ENCODE results near the gene ZSCAN22. TPM values are rescaled to one million over a fixed set of nuclear protein-coding genes. Genes with fewer than 3 reads are reported as not detected.

ZSCAN22 gene
- total RNA-seq, 1 experiment from 2014 or later, result 4.6 TPM

- peaks cover 3 to 9% of the 10 kb centered on the region in 2 experiments for H3K4me1 ChIP-seq (ENCODE audit: control insufficient read depth in 1 of 2, insufficient read depth in 2 of 2, low read length in 2 of 2)
- TF ChIP-seq SP1 (IDR thresholded peaks at IDR 0.05; ENCODE audit: low read depth), result no peak
- no peak for TF ChIP-seq ZBTB33 (IDR thresholded peaks at IDR 0.05; ENCODE audit: extremely low read depth, insufficient replicate concordance, low read length)
- TF ChIP-seq SIN3A (IDR thresholded peaks at IDR 0.05; ENCODE audit: low read depth), result no peak
- TF ChIP-seq POLR2A (IDR thresholded peaks at IDR 0.05; ENCODE audit: borderline replicate concordance, extremely low read depth, insufficient read depth, insufficient read length), result no peak
- TF ChIP-seq EZH2phosphoT487 (IDR thresholded peaks at IDR 0.05; ENCODE audit: borderline replicate concordance), result no peak
- no peak for TF ChIP-seq CBX3 (IDR thresholded peaks at IDR 0.05; ENCODE audit: low read depth)
- TF ChIP-seq, protein P1, sequence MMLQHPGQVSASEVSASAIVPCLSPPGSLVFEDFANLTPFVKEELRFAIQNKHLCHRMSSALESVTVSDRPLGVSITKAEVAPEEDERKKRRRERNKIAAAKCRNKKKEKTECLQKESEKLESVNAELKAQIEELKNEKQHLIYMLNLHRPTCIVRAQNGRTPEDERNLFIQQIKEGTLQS (IDR thresholded peaks at IDR 0.05), result no peak
- TF ChIP-seq TCF7L2 (IDR thresholded peaks at IDR 0.05; ENCODE audit: borderline replicate concordance, extremely low read depth, insufficient read depth, insufficient read length), result no peak
- no peak for TF ChIP-seq REST (IDR thresholded peaks at IDR 0.05; ENCODE audit: low read depth)
- TF ChIP-seq ELF1 (IDR thresholded peaks at IDR 0.05; ENCODE audit: borderline replicate concordance, low read depth), result no peak
- TF ChIP-seq FOSL1 (IDR thresholded peaks at IDR 0.05; ENCODE audit: low read depth), result no peak
- TF ChIP-seq EGR1 (IDR thresholded peaks at IDR 0.05; ENCODE audit: low read depth), result no peak
- no peak for TF ChIP-seq RAD21 (IDR thresholded peaks at IDR 0.05; ENCODE audit: low read depth)
- TF ChIP-seq CTCF (IDR thresholded peaks at IDR 0.05 in 2 of 3, conservative IDR thresholded peaks at IDR 0.05 in 1 of 3; ENCODE audit: borderline replicate concordance in 1 of 3, insufficient read depth in 1 of 3, low read depth in 2 of 3, low read length in 2 of 3), result no peak
- TF ChIP-seq JUND (IDR thresholded peaks at IDR 0.05), result no peak
- TF ChIP-seq YY1 (IDR thresholded peaks at IDR 0.05; ENCODE audit: extremely low read depth, insufficient replicate concordance, low read depth, low read length), result no peak
- no peak for TF ChIP-seq ZFX (IDR thresholded peaks at IDR 0.05)
- no peak for TF ChIP-seq POLR2AphosphoS5 (IDR thresholded peaks at IDR 0.05; ENCODE audit: low read depth, low read length)
- BruUV-seq (replicated peaks), result no TSS peak
- no peak overlapping the region for H3K4me3 ChIP-seq (replicated peaks in 1 of 2; ENCODE audit: low read depth in 1 of 2, low read length in 2 of 2)
- no peaks in the 10 kb centered on the region for H3K79me2 ChIP-seq (ENCODE audit: insufficient read depth, low read length)
- no peaks in the 10 kb centered on the region for H3K36me3 ChIP-seq (ENCODE audit: control insufficient read depth in 1 of 2, insufficient read depth in 2 of 2, low read length in 2 of 2)
- no peaks in the 10 kb centered on the region for H3K9me3 ChIP-seq (ENCODE audit: control insufficient read depth in 1 of 2, insufficient read depth in 1 of 2, low read depth in 1 of 2, low read length in 2 of 2)
- H3K9me2 ChIP-seq (ENCODE audit: insufficient read depth), result no peaks in the 10 kb centered on the region
- CTCF ChIA-PET, result no interaction called here
- RAD21 ChIA-PET (ENCODE audit: low non-redundant PET in 1 of 2, low total read pairs in 2 of 2, uncharacterized antibody in 2 of 2, unreplicated experiment in 2 of 2), result no interaction called here
- no peak overlapping the region for H3K4me2 ChIP-seq (ENCODE audit: low read length)
- no peak overlapping the region for H3K9ac ChIP-seq (ENCODE audit: low read length)
- H2AFZ ChIP-seq (ENCODE audit: low read depth, low read length, poor library complexity, severe bottlenecking), result no peak overlapping the region
- POLR2A ChIA-PET, result interaction anchor here (1.1 kb wide), 1 partner anchor 11 kb away, joined by 8 read pairs; the partner anchor contains the start of gene ZNF497
- intact Hi-C loops (cut with micrococcal nuclease), result no loop called here
- no peak overlapping the region for H3K27ac ChIP-seq (ENCODE audit: low read depth, low read length)
- no peaks in the 10 kb centered on the region for H4K20me1 ChIP-seq (ENCODE audit: insufficient read depth)
- H3K27me3 ChIP-seq (ENCODE audit: insufficient read depth, low read length), result no peaks in the 10 kb centered on the region
- ATAC-seq (no peak), DNase-seq (ENCODE audit: low read depth, low spot score) (no peak)
Measured at GRCh38 chr19:58374200-58374599, 47.4 kb downstream of the ZSCAN22 start.
